GM18867 (cell line): Measurements from ENCODE around the gene SHOC2.
"Not testable (repeated sequence)": the region's sequence is repeated elsewhere in the genome, so short reads cannot be mapped to it uniquely, and the experiment has no call there.

Experiments
- ATAC-seq: cut with Tn5 transposase; IDR thresholded peaks from one replicate; pipeline ENCODE4 v1.9.1; 2021; ENCODE audit warnings: mild to moderate bottlenecking, moderate library complexity; ENCODE audit not compliant: unreplicated experiment

The SHOC2 gene

DNA sequence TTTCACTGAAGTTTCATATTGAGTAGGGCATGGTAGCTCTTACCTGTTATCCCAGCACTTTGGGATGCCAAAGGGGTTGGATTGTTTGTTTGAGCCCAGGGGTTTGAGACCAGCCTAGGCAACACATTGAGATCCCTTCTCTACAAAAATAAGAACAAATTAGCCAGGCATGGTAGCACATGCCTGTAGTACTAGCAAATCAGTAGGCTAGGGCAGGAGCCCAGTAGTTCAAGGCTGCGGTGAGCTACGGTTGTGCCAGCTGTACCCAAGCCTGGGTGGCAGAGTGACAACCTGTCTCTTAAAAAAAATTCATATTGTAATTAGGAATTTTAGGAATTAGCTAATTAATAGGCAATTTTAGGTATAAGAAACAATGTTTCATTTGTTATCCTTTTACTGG is 18.4 kb upstream of the SHOC2 start:
- no peak for ATAC-seq

- no peak for ATAC-seq
Measured at GRCh38 chr10:110901954-110902819, 17.2 kb upstream of the SHOC2 start.

DNA sequence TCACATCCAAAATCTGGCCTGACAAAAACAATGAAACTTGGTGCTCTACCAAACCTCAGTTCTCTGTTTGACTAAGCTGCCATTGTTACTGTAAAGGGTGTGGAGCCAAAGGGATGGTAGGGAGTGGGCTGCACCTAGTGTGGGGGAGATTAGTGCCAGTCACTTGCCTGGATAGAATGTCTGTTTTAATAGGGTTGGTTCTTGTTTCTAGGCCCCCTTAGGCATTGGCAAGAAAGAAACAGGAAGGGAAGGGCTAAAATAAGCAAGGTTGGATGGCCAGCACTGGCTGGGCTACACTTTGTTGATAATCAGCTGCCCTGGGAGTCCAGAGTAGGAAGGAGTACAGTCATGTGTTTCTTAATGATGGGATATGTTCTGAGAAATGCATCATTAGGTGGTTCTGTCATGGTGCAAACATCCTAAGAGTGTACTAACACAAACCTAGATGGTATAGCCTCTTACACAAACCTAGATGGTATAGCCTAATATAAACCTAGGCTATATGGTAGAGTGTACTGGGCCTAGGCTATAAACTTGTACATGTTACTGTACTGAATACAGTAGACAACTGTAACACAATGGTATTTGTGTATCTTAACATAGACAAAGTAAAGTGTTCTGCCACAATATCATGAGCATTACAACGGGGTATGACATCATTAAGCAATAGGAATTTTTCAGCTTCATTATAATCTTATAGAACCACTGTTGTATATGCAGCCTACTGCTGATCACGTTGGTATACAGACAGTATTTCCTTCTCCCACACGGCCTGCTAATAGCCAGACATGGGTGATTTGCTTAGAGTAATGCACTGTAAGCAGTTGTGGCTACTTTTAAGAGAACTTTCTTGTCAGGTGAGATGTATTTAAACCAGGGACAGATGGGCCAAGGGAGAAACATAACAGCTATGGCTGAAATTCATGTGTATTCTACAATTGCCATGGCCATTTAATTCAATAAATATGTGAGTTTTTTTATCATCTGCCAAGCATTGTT is 15.8 kb upstream of the SHOC2 start:
- ATAC-seq, result peak; percentile 47

DNA sequence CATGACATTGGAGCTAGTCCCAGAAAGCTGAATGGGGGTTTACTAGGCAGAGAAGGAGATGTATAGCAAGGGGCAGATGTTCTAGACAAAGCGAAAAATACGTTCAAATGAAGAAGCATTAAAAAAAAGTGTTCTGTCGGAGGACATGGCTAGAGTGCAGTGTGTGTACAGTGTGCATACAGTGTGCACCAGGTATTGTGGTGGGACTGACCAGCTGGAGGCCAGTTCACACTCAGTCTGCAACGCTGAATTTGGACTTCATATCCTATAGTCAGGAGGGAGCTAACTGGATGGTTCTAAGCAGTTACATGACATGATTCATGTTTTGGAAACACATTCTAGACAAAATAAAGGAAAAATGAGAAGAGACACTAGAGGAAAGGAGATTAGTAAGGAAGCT is 9.3 kb upstream of the SHOC2 start:
- ATAC-seq, result no peak

DNA sequence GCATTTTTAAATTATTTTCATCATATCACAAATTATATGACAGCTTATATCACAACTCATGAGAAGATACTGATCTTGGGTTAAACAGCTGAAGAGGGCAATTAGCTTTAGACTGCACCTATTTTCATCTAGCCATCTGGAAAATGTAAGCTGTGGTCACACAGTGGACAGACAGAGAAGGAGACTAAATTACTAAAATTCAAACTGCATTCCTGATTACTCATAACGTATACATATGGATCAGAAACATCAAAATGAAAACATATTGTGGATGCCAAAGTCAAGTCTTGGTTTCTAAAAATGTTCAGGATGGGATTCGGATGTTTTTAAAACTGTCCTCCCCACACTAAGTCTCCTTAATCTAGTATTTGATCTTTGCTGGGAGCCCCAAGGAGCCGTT is 7.0 kb upstream of the SHOC2 start:
- no peak for ATAC-seq

- no peak for ATAC-seq
Measured at GRCh38 chr10:110914431-110914830, 5.0 kb upstream of the SHOC2 start.

DNA sequence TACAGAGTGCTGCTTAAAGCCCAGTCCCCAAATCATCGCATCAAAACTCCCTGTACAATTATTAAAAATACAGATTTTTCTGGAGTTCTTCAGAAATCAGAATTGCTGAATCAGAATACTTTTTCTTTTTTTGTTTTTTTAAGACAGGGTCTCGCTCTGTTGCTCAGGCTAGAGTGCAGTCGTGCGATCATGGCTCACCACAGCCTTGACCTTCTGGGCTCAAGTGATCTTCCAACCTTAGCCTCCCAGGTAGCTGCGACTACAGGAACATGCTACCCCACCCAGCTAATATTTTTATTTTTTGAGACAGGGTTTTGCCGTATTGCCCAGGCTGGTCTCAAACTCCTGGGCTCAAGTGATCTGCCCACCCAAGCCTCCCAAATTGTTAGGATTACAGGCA is 4.4 kb upstream of the SHOC2 start:
- no peak for ATAC-seq

DNA sequence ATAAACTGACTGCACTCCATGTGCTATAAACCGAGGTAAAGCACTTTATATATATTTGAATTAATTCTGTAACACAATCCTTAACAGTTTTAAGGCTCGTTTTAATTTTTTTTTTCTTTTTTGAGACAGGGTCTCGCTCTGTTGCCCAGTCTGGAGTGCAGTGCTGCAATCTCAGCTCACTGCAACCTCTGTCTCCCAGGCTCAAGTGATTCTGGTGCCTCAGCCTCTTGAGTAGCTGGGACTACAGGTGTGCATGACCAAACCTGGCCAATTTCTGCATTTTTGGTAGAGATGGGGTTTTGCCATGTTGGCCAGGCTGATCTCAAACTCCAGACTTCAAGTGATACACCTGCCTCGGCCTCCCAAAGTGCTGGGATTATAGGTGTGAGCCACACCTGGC is 3.8 kb upstream of the SHOC2 start:
- ATAC-seq, result not testable (repeated sequence)

DNA sequence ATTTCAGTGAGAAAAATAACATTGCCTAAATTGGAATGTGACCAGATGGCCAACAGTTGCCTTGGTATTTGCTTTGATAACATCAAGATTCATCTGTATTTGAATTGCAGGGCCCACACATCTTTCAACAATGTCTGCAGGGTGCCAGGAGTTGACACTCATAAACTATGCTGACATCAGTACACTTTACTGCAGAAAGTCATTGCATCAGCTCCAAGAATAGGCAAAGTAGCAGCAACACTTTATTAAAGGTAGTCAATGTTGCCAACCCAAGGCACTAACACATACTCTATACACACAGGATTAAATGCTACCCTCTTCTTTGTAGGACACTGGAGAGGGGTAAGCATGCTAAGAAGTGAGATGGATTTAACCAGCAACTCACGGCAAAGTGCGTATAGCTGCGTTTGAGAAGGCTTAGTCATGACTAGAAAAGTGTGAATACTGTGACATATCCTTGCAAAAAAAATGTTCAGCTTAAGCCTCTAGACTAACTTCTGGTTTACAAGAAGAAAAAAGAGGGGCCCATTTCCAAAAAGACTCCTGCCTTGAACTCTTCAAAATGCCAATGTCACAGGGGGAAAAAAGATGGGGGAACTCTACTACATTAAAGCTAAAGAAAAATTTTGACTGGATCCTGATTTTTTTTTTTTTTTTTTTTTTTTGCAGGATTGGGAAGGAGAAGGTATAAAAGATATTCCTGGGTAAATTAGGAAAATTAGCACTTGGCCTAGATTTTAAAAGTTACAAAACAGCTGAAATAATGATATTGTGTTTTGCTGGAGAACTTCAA is 2.7 kb upstream of the SHOC2 start:
- ATAC-seq, result no peak

GRCh38 chr10:110918269-110918642 is 1.1 kb upstream of the SHOC2 start:
- ATAC-seq, result no peak

- ATAC-seq, result peak; percentile 61
Measured at GRCh38 chr10:110918643-110919348, 608 bp upstream of the SHOC2 start, which contains the start of gene BBIP1. Gene BBIP1, minus strand, starts transcription at chr10:110919180. Its CDS starts 1,023 bp downstream, at chr10:110918157.

DNA sequence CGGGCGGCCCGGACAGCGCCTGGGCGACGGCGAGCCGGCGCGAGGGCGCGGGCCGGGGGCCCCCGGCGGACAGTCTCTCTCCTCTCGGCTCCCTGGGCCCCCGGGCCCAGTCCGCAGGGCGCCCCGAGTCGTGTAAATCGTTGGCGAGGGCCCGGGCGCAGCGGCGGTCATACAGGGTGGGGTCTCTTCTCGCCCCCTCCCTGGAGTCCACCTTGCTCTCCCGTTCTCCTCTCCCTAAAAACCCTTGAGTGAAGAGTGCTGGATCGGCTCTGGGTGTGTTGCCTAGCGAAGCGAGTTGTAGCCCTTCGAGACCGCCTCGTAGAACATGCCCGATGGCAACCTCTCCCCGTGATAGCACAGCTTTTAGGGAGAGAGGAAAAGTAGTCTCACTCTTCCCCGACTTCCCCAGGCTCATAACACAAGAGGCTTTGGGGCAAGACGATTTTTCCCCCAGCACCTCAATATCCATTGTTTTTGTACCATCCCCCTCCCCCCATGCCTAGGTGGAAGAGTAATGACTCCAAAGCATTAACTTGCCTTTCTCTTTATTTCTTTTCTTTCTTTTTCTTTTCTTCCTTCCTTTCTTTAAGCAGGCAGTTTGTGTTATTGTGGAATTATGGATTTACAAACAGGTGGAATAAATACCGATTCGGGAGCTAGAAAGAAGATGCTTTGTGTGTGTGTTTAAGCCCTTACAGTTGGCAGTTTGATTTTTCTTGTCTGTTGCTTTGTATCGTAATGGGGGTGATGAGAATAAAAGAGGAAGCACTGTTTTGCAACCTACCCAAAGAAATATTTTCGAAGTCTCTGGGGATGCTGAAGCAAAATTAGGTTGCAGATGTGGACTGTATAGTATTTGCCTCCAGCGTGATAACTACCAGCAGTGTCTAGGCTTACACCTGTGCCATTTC is 822 bp downstream of the SHOC2 start:
- ATAC-seq, result peak; percentile 34

- ATAC-seq, result no peak
Measured at GRCh38 chr10:110923856-110924493, 4.6 kb downstream of the SHOC2 start.

GRCh38 chr10:110927461-110927860 is 8.1 kb downstream of the SHOC2 start:
- no peak for ATAC-seq

DNA sequence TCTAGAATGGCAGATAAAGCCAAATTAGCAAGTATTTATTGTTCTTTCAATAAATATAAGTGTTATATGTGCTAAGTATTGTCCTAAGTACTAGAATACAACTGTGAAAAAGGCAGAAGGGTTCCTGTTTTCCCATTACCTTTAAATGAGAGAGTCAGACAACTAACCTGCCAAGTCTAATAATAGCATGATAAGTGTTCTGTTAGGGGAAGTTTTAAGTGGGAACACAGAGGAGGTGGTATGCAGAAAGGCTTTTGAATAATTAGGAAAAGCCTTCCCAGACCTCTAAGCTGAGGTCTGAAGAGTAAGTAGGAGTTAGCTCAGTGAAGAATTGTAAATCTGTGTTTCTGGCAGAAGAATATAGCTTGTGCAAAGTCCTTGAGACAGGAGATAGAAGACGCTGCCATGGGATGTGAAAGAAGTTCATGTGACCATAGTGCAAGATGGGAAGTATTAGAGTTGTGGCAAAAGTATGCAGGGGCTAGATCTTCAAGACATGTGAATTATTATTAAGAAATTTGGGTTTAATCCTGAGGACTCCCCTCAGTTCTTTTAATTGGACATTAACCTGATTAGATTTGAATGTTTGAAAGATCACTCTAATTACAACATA is 12.5 kb downstream of the SHOC2 start:
- ATAC-seq, result no peak

GRCh38 chr10:110932505-110933180 is 13.2 kb downstream of the SHOC2 start:
- no peak for ATAC-seq

GRCh38 chr10:110936757-110937156 is 17.4 kb downstream of the SHOC2 start:
- ATAC-seq, result no peak

GRCh38 chr10:110939419-110939818 is 20.0 kb downstream of the SHOC2 start:
- ATAC-seq, result no peak
